Activated naive CD4-positive, alpha-beta T cell treated with anti-CD3 and anti-CD28 coated beads for 36 hours (primary cell): ENCODE results near the gene LRRC73. TPM values are rescaled to one million over a fixed set of nuclear protein-coding genes. Genes with fewer than 3 reads are reported as not detected.

Experiments
- CTCF ChIA-PET: fragments of 350-600 bp; sonication (Branson Sonifier 250); formaldehyde crosslinking; loops from one replicate; lab custom pipeline; 2021; ENCODE audit warnings: antibody characterized with exemption; lab: Charles Lee
- DNase-seq: peaks from one replicate; pipeline ENCODE4 v3.0.0-alpha.2; 2020
- H3K27ac Mint-ChIP-seq: one replicate; pipeline ENCODE4 v1.8.0; 2021; ENCODE audit warnings: mild to moderate bottlenecking, mixed read lengths
- H3K27me3 Mint-ChIP-seq: one replicate; pipeline ENCODE4 v1.8.0; 2021; ENCODE audit warnings: low read depth, mixed read lengths
- H3K36me3 Mint-ChIP-seq: one replicate; pipeline ENCODE4 v1.8.0; 2021; ENCODE audit warnings: low read depth, mixed read lengths
- H3K4me1 Mint-ChIP-seq: one replicate; pipeline ENCODE4 v1.8.0; 2021; ENCODE audit warnings: low read depth, mixed read lengths
- H3K4me3 Mint-ChIP-seq: one replicate; pipeline ENCODE4 v1.8.0; 2021; ENCODE audit warnings: mild to moderate bottlenecking, moderate library complexity, mixed read lengths
- H3K9me3 Mint-ChIP-seq: one replicate; pipeline ENCODE4 v1.8.0; 2021; ENCODE audit warnings: mixed read lengths
- intact Hi-C: fragments of 100-400 bp; cut with micrococcal nuclease; formaldehyde crosslinking; loops from one replicate; pipeline ENCODE4 v1.15.1; 2023
- total RNA-seq, 2 experiments: library from RNA; stranded (reverse); gene quantifications; one replicate each; pipeline ENCODE4 v1.2.3, GENCODE V29; 2021

LRRC73 gene
- total RNA-seq, 2 experiments from 2014 or later = 0.10 to 0.17 TPM

GRCh38 chr6:43497689-43498088, 12.5 kb downstream of the LRRC73 start:
- H3K9me3 Mint-ChIP-seq = no peaks in the 10 kb centered on the region
- no peak for DNase-seq
- intact Hi-C loops = loop anchor here (2.0 kb wide), 1 partner anchor 43 kb away; the partner anchor contains the start of gene DLK2
- peaks cover 17% of the 10 kb centered on the region for H3K4me1 Mint-ChIP-seq
- no peak overlapping the region for H3K4me3 Mint-ChIP-seq
- H3K27ac Mint-ChIP-seq = no peak overlapping the region
- CTCF ChIA-PET = interaction anchor here (0.7 to 1.5 kb wide), 3 partner anchors 9 to 1087 kb away, joined by 3 to 5 read pairs (median 4); no protein-coding TSS in a partner anchor
- peaks cover 3% of the 10 kb centered on the region for H3K36me3 Mint-ChIP-seq
- no peaks in the 10 kb centered on the region for H3K27me3 Mint-ChIP-seq

GRCh38 chr6:43497129-43497396, 13.1 kb downstream of the LRRC73 start:
- no peak overlapping the region for H3K27ac Mint-ChIP-seq

GRCh38 chr6:43496370-43497128, 13.6 kb downstream of the LRRC73 start:
- intact Hi-C loops = loop anchor here (2.0 kb wide), 1 partner anchor 42 kb away; the partner anchor contains the start of gene DLK2
- peaks cover 3% of the 10 kb centered on the region for H3K36me3 Mint-ChIP-seq
- DNase-seq = no peak
- CTCF ChIA-PET = interaction anchor here (0.7 to 1.3 kb wide), 4 partner anchors 9 to 269 kb away, joined by 3 to 5 read pairs (median 3); no protein-coding TSS in a partner anchor
- H3K4me3 Mint-ChIP-seq = no peak overlapping the region
- H3K27me3 Mint-ChIP-seq = no peaks in the 10 kb centered on the region
- no peaks in the 10 kb centered on the region for H3K9me3 Mint-ChIP-seq
- no peak overlapping the region for H3K27ac Mint-ChIP-seq
- H3K4me1 Mint-ChIP-seq = peaks cover 17% of the 10 kb centered on the region

More at GRCh38 chr6:43497129-43497396, 13.1 kb downstream of the LRRC73 start:
- intact Hi-C loops = loop anchor here (2.0 kb wide), 1 partner anchor 42 kb away; the partner anchor contains the start of gene DLK2
- Mint-ChIP-seq H3K36me3 (peaks cover 3% of the 10 kb centered on the region), H3K9me3 (no peaks in the 10 kb centered on the region), H3K4me1 (peaks cover 17% of the 10 kb centered on the region), H3K4me3 (no peak overlapping the region), H3K27me3 (no peaks in the 10 kb centered on the region)
- no peak for DNase-seq
- CTCF ChIA-PET = interaction anchor here (0.7 to 1.3 kb wide), 3 partner anchors 9 to 270 kb away, joined by 3 to 5 read pairs (median 3); no protein-coding TSS in a partner anchor

- Mint-ChIP-seq H3K36me3 (peaks cover 3% of the 10 kb centered on the region), H3K27me3 (no peaks in the 10 kb centered on the region), H3K4me1 (peaks cover 17% of the 10 kb centered on the region), H3K4me3 (no peak overlapping the region), H3K9me3 (no peaks in the 10 kb centered on the region), H3K27ac (peak overlapping the region; percentile 37)
- CTCF ChIA-PET = interaction anchor here (0.5 to 3.6 kb wide), 11 partner anchors 10 to 237 kb away, joined by 3 to 14 read pairs (median 3); no protein-coding TSS in a partner anchor
- intact Hi-C loops = no loop called here
- DNase-seq = no peak
These were observed 14.7 kb downstream of the LRRC73 start for GRCh38 chr6:43495409-43495941.

- intact Hi-C loops = no loop called here
- DNase-seq = no peak
- H3K4me1 Mint-ChIP-seq = peaks cover 21% of the 10 kb centered on the region
- H3K9me3 Mint-ChIP-seq = no peaks in the 10 kb centered on the region
- H3K36me3 Mint-ChIP-seq = peaks cover 7% of the 10 kb centered on the region
- no peak overlapping the region for H3K4me3 Mint-ChIP-seq
- H3K27me3 Mint-ChIP-seq = no peaks in the 10 kb centered on the region
- H3K27ac Mint-ChIP-seq = no peak overlapping the region
- CTCF ChIA-PET = interaction anchor here (0.6 to 3.6 kb wide), 10 partner anchors 9 to 237 kb away, joined by 3 to 14 read pairs (median 3); no protein-coding TSS in a partner anchor
These were observed 15.4 kb downstream of the LRRC73 start for GRCh38 chr6:43494766-43495165.

GRCh38 chr6:43494321-43494720, 15.8 kb downstream of the LRRC73 start:
- Mint-ChIP-seq H3K27ac (no peak overlapping the region), H3K4me1 (peaks cover 21% of the 10 kb centered on the region), H3K9me3 (no peaks in the 10 kb centered on the region), H3K4me3 (no peak overlapping the region), H3K36me3 (peaks cover 7% of the 10 kb centered on the region), H3K27me3 (no peaks in the 10 kb centered on the region)
- intact Hi-C loops = no loop called here
- DNase-seq = no peak
- CTCF ChIA-PET = interaction anchor here (0.6 to 3.6 kb wide), 10 partner anchors 10 to 451 kb away, joined by 3 to 14 read pairs (median 3); no protein-coding TSS in a partner anchor

GRCh38 chr6:43493833-43494232, 16.3 kb downstream of the LRRC73 start:
- CTCF ChIA-PET = interaction anchor here (0.6 to 3.6 kb wide), 8 partner anchors 10 to 450 kb away, joined by 3 to 14 read pairs (median 3); no protein-coding TSS in a partner anchor
- no peaks in the 10 kb centered on the region for H3K9me3 Mint-ChIP-seq
- H3K36me3 Mint-ChIP-seq = peaks cover 5% of the 10 kb centered on the region
- H3K27me3 Mint-ChIP-seq = no peaks in the 10 kb centered on the region
- intact Hi-C loops = no loop called here
- no peak overlapping the region for H3K4me3 Mint-ChIP-seq
- H3K4me1 Mint-ChIP-seq = peaks cover 21% of the 10 kb centered on the region
- DNase-seq = no peak
- no peak overlapping the region for H3K27ac Mint-ChIP-seq

- Mint-ChIP-seq H3K4me1 (peaks cover 21% of the 10 kb centered on the region), H3K9me3 (no peaks in the 10 kb centered on the region), H3K27ac (no peak overlapping the region), H3K36me3 (peaks cover 4% of the 10 kb centered on the region), H3K27me3 (no peaks in the 10 kb centered on the region), H3K4me3 (no peak overlapping the region)
- intact Hi-C loops = no loop called here
- CTCF ChIA-PET = interaction anchor here (0.5 to 3.6 kb wide), 6 partner anchors 12 to 292 kb away, joined by 3 to 14 read pairs (median 4); no protein-coding TSS in a partner anchor
- no peak for DNase-seq
These were observed 16.9 kb downstream of the LRRC73 start for GRCh38 chr6:43493230-43493629.

- CTCF ChIA-PET = interaction anchor here (0.7 to 3.6 kb wide), 4 partner anchors 13 to 229 kb away, joined by 3 to 14 read pairs (median 6); no protein-coding TSS in a partner anchor
- no peak overlapping the region for H3K4me3 Mint-ChIP-seq
- intact Hi-C loops = no loop called here
- H3K9me3 Mint-ChIP-seq = no peaks in the 10 kb centered on the region
- DNase-seq = no peak
- peaks cover 6% of the 10 kb centered on the region for H3K36me3 Mint-ChIP-seq
- H3K4me1 Mint-ChIP-seq = peaks cover 21% of the 10 kb centered on the region
- no peak overlapping the region for H3K27ac Mint-ChIP-seq
- H3K27me3 Mint-ChIP-seq = no peaks in the 10 kb centered on the region
These were observed 17.5 kb downstream of the LRRC73 start for GRCh38 chr6:43492673-43493072.

- Mint-ChIP-seq H3K4me3 (no peak overlapping the region), H3K27ac (no peak overlapping the region), H3K9me3 (no peaks in the 10 kb centered on the region), H3K36me3 (peaks cover 6% of the 10 kb centered on the region), H3K27me3 (no peaks in the 10 kb centered on the region), H3K4me1 (peaks cover 21% of the 10 kb centered on the region)
- no peak for DNase-seq
- intact Hi-C loops = no loop called here
- CTCF ChIA-PET = interaction anchor here (0.7 to 3.6 kb wide), 3 partner anchors 16 to 228 kb away, joined by 3 to 14 read pairs (median 6); no protein-coding TSS in a partner anchor
These were observed 18.1 kb downstream of the LRRC73 start for GRCh38 chr6:43491750-43492661.

GRCh38 chr6:43490523-43490939, 19.6 kb downstream of the LRRC73 start:
- Mint-ChIP-seq H3K36me3 (peaks cover 6% of the 10 kb centered on the region), H3K4me3 (no peak overlapping the region), H3K27me3 (no peaks in the 10 kb centered on the region), H3K27ac (no peak overlapping the region), H3K9me3 (no peaks in the 10 kb centered on the region), H3K4me1 (peaks cover 20% of the 10 kb centered on the region)
- CTCF ChIA-PET = interaction anchor here (1.6 kb wide), 1 partner anchor 16 kb away, joined by 3 read pairs; no protein-coding TSS in a partner anchor
- intact Hi-C loops = no loop called here
- DNase-seq = no peak
